Measurements from ENCODE around the gene CBX4. TPM values are rescaled to one million over a fixed set of nuclear protein-coding genes. Genes with fewer than 3 reads are reported as not detected.

The CBX4 gene
- polyA plus RNA-seq, 1 donor (not counting 4 experiments of a cell fraction or from before 2014, with no cell fraction given) = 7.0 TPM

GRCh38 chr17:79801156-79802038 is 37.8 kb downstream of the CBX4 start:
- Histone ChIP-seq H3K4me3 (ENCODE audit: control insufficient read depth in 2 of 3, extremely low read depth in 1 of 3, insufficient read depth in 2 of 3, low read depth in 1 of 3, low read length in 3 of 3) (peak overlapping the region in 2 of 3 experiments; percentile 13 to 56), H3K27me3 (ENCODE audit: control insufficient read depth, extremely low read depth, insufficient read depth, low read length) (peaks cover 88% of the 10 kb centered on the region), H3K9ac (ENCODE audit: control insufficient read depth, extremely low read depth, insufficient read depth, low read length) (no peak overlapping the region), H3K4me2 (ENCODE audit: control insufficient read depth, extremely low read depth, insufficient read depth, low read depth, low read length) (peak overlapping the region; percentile 79), H3K36me3 (ENCODE audit: control insufficient read depth in 2 of 2, extremely low read depth in 1 of 2, insufficient read depth in 2 of 2, low read length in 2 of 2) (no peaks in the 10 kb centered on the region), H4K20me1 (ENCODE audit: control insufficient read depth, extremely low read depth, insufficient read depth, low read length) (peaks cover 1% of the 10 kb centered on the region), H2AFZ (ENCODE audit: control insufficient read depth, low read length) (no peak overlapping the region), H3K79me2 (ENCODE audit: control insufficient read depth, insufficient read depth, low read length) (no peaks in the 10 kb centered on the region), H3K9me1 (ENCODE audit: control insufficient read depth, extremely low read depth, insufficient read depth, low read length) (no peaks in the 10 kb centered on the region), H3K4me1 (ENCODE audit: control insufficient read depth, extremely low read depth, insufficient read depth, low read length) (peaks cover 34% of the 10 kb centered on the region), H3K9me3 (ENCODE audit: control insufficient read depth, low read depth, low read length) (no peaks in the 10 kb centered on the region), H3K27ac (ENCODE audit: control insufficient read depth, insufficient read depth, low read length) (no peak overlapping the region)
- dilution Hi-C loops (cut with MboI; ENCODE audit: extremely low pct_ligation_motif_present, low sequenced_read_pairs) = no loop called here
- no peak for FAIRE-seq
- DNase-seq (ENCODE audit: low read depth, low spot score) = no peak
- TF ChIP-seq CTCF (optimal IDR thresholded peaks at IDR 0.05 in 1 of 3, IDR thresholded peaks at IDR 0.05 in 1 of 3, conservative IDR thresholded peaks at IDR 0.05 in 1 of 3; ENCODE audit: extremely low read depth in 1 of 3, insufficient read depth in 2 of 3, low read length in 3 of 3) = no peak
- TF ChIP-seq EZH2 (IDR thresholded peaks at IDR 0.05; ENCODE audit: low read length) = peak; percentile 94

GRCh38 chr17:79800325-79801155 is 38.7 kb downstream of the CBX4 start:
- H4K20me1 ChIP-seq (ENCODE audit: control insufficient read depth, extremely low read depth, insufficient read depth, low read length) = no peaks in the 10 kb centered on the region
- H3K9me3 ChIP-seq (ENCODE audit: control insufficient read depth, low read depth, low read length) = no peaks in the 10 kb centered on the region
- FAIRE-seq (no peak), DNase-seq (ENCODE audit: low read depth, low spot score) (no peak)
- H3K4me3 ChIP-seq (ENCODE audit: control insufficient read depth in 2 of 3, extremely low read depth in 1 of 3, insufficient read depth in 2 of 3, low read depth in 1 of 3, low read length in 3 of 3) = peak overlapping the region; percentile 13 to 56 (median 29)
- H3K4me2 ChIP-seq (ENCODE audit: control insufficient read depth, extremely low read depth, insufficient read depth, low read depth, low read length) = peak overlapping the region; percentile 79
- TF ChIP-seq CTCF (optimal IDR thresholded peaks at IDR 0.05 in 1 of 3, IDR thresholded peaks at IDR 0.05 in 1 of 3, conservative IDR thresholded peaks at IDR 0.05 in 1 of 3; ENCODE audit: extremely low read depth in 1 of 3, insufficient read depth in 2 of 3, low read length in 3 of 3) = no peak
- TF ChIP-seq EZH2 (IDR thresholded peaks at IDR 0.05; ENCODE audit: low read length) = no peak
- H3K9ac ChIP-seq (ENCODE audit: control insufficient read depth, extremely low read depth, insufficient read depth, low read length) = no peak overlapping the region
- H3K79me2 ChIP-seq (ENCODE audit: control insufficient read depth, insufficient read depth, low read length) = no peaks in the 10 kb centered on the region
- dilution Hi-C loops (cut with MboI; ENCODE audit: extremely low pct_ligation_motif_present, low sequenced_read_pairs) = no loop called here
- no peak overlapping the region for H3K27ac ChIP-seq (ENCODE audit: control insufficient read depth, insufficient read depth, low read length)
- H2AFZ ChIP-seq (ENCODE audit: control insufficient read depth, low read length) = peak overlapping the region; percentile 6
- H3K27me3 ChIP-seq (ENCODE audit: control insufficient read depth, extremely low read depth, insufficient read depth, low read length) = peaks cover 79% of the 10 kb centered on the region
- no peaks in the 10 kb centered on the region for H3K36me3 ChIP-seq (ENCODE audit: control insufficient read depth in 2 of 2, extremely low read depth in 1 of 2, insufficient read depth in 2 of 2, low read length in 2 of 2)
- H3K9me1 ChIP-seq (ENCODE audit: control insufficient read depth, extremely low read depth, insufficient read depth, low read length) = no peaks in the 10 kb centered on the region
- peaks cover 42% of the 10 kb centered on the region for H3K4me1 ChIP-seq (ENCODE audit: control insufficient read depth, extremely low read depth, insufficient read depth, low read length)

Measured in keratinocyte (primary cell).